ENCODE results near the gene POLR1E.
"Not testable (repeated sequence)": the region's sequence is repeated elsewhere in the genome, so short reads cannot be mapped to it uniquely, and the experiment has no call there.

Gene POLR1E

GRCh38 chr9:37453827-37454226 is 31.9 kb upstream of the POLR1E start:
- DNase-seq (ENCODE audit: low spot score in 2 of 2) (no peak), ATAC-seq (no peak)
- H3K4me1 Mint-ChIP-seq = peaks cover 30% of the 10 kb centered on the region
- no peak overlapping the region for H3K4me3 Mint-ChIP-seq
- peaks cover 23% of the 10 kb centered on the region for H3K36me3 Mint-ChIP-seq
- H3K9me3 Mint-ChIP-seq = no peaks in the 10 kb centered on the region
- peak overlapping the region; percentile 7 for H3K27ac Mint-ChIP-seq

- H3K36me3 Mint-ChIP-seq = peaks cover 22% of the 10 kb centered on the region
- DNase-seq (ENCODE audit: low spot score in 2 of 2) = no peak
- H3K4me1 Mint-ChIP-seq = peaks cover 30% of the 10 kb centered on the region
- H3K4me3 Mint-ChIP-seq = no peak overlapping the region
- no peaks in the 10 kb centered on the region for H3K9me3 Mint-ChIP-seq
- H3K27ac Mint-ChIP-seq = peak overlapping the region; percentile 7
- no peak for ATAC-seq
Observed at GRCh38 chr9:37454238-37454637, 31.5 kb upstream of the POLR1E start.

GRCh38 chr9:37455884-37456647 is 29.7 kb upstream of the POLR1E start:
- ATAC-seq (no peak), DNase-seq (ENCODE audit: low spot score in 2 of 2) (no peak)
- Mint-ChIP-seq H3K4me3 (no peak overlapping the region), H3K4me1 (peaks cover 30% of the 10 kb centered on the region), H3K9me3 (no peaks in the 10 kb centered on the region), H3K27ac (no peak overlapping the region), H3K36me3 (peaks cover 12% of the 10 kb centered on the region)

- Mint-ChIP-seq H3K27ac (no peak overlapping the region), H3K9me3 (no peaks in the 10 kb centered on the region), H3K4me1 (peaks cover 30% of the 10 kb centered on the region), H3K36me3 (peaks cover 9% of the 10 kb centered on the region), H3K4me3 (no peak overlapping the region)
- ATAC-seq = no peak
- DNase-seq (ENCODE audit: low spot score in 2 of 2) = no peak
Observed at GRCh38 chr9:37456817-37457216, 28.9 kb upstream of the POLR1E start.

- ATAC-seq (no peak), DNase-seq (ENCODE audit: low spot score in 2 of 2) (no peak)
- Mint-ChIP-seq H3K9me3 (no peaks in the 10 kb centered on the region), H3K27ac (peak overlapping the region; percentile 97), H3K36me3 (peaks cover 49% of the 10 kb centered on the region), H3K4me1 (peaks cover 27% of the 10 kb centered on the region), H3K4me3 (peak overlapping the region; percentile 94)
Observed at GRCh38 chr9:37464006-37464405, 21.7 kb upstream of the POLR1E start.

- peaks cover 27% of the 10 kb centered on the region for H3K4me1 Mint-ChIP-seq
- no peaks in the 10 kb centered on the region for H3K9me3 Mint-ChIP-seq
Observed at GRCh38 chr9:37464426-37465248, 21.1 kb upstream of the POLR1E start.

GRCh38 chr9:37465249-37466036 is 20.3 kb upstream of the POLR1E start, which contains the start of gene ZBTB5:
ZBTB5 (minus strand) TSS chr9:37465450; CDS start chr9:37442551, 22,899 bp downstream.
- Mint-ChIP-seq H3K4me1 (peaks cover 27% of the 10 kb centered on the region), H3K27ac (peak within 1 kb of the TSS; percentile 97), H3K4me3 (peak within 1 kb of the TSS; percentile 94), H3K36me3 (peaks cover 48% of the 10 kb centered on the region), H3K9me3 (no peaks in the 10 kb centered on the region)
- ATAC-seq = peak; percentile 88
- peak; percentile 88 to 97 for DNase-seq (ENCODE audit: low spot score in 2 of 2)

More at GRCh38 chr9:37464426-37465248, 21.1 kb upstream of the POLR1E start:
- Mint-ChIP-seq H3K27ac (peak overlapping the region; percentile 97), H3K4me3 (peak overlapping the region; percentile 94), H3K36me3 (peaks cover 49% of the 10 kb centered on the region)
- ATAC-seq (peak; percentile 63), DNase-seq (ENCODE audit: low spot score in 2 of 2) (peak; percentile 76 to 93)

GRCh38 chr9:37466037-37466709 is 19.6 kb upstream of the POLR1E start:
- DNase-seq (ENCODE audit: low spot score in 2 of 2) (peak; percentile 12 to 66), ATAC-seq (peak; percentile 1)
- Mint-ChIP-seq H3K4me3 (peak overlapping the region; percentile 94), H3K9me3 (no peaks in the 10 kb centered on the region), H3K27ac (peak overlapping the region; percentile 97), H3K36me3 (peaks cover 40% of the 10 kb centered on the region), H3K4me1 (peaks cover 27% of the 10 kb centered on the region)

GRCh38 chr9:37467530-37467929 is 18.2 kb upstream of the POLR1E start:
- Mint-ChIP-seq H3K36me3 (peaks cover 37% of the 10 kb centered on the region), H3K4me1 (peaks cover 30% of the 10 kb centered on the region)
- not testable (repeated sequence) for H3K27ac Mint-ChIP-seq; H3K9me3 Mint-ChIP-seq; H3K4me3 Mint-ChIP-seq; ATAC-seq; DNase-seq (ENCODE audit: low spot score in 2 of 2)

- no peak overlapping the region for H3K4me3 Mint-ChIP-seq
- no peaks in the 10 kb centered on the region for H3K9me3 Mint-ChIP-seq
- ATAC-seq (no peak), DNase-seq (ENCODE audit: low spot score in 2 of 2) (no peak)
- peaks cover 19% of the 10 kb centered on the region for H3K4me1 Mint-ChIP-seq
- no peak overlapping the region for H3K27ac Mint-ChIP-seq
- peaks cover 26% of the 10 kb centered on the region for H3K36me3 Mint-ChIP-seq
Observed at GRCh38 chr9:37468620-37469019, 17.1 kb upstream of the POLR1E start.

- DNase-seq (ENCODE audit: low spot score in 2 of 2) (no peak), ATAC-seq (no peak)
- peak overlapping the region; percentile 63 for H3K27ac Mint-ChIP-seq
Observed at GRCh38 chr9:37471942-37472684, 13.6 kb upstream of the POLR1E start.

GRCh38 chr9:37473982-37474381 is 11.8 kb upstream of the POLR1E start:
- not testable (repeated sequence) for H3K9me3 Mint-ChIP-seq; H3K4me3 Mint-ChIP-seq; H3K4me1 Mint-ChIP-seq; H3K36me3 Mint-ChIP-seq; DNase-seq (ENCODE audit: low spot score in 2 of 2); H3K27ac Mint-ChIP-seq; ATAC-seq

More at GRCh38 chr9:37471942-37472684, 13.6 kb upstream of the POLR1E start:
- Mint-ChIP-seq H3K9me3 (peaks cover 4% of the 10 kb centered on the region), H3K4me3 (peak overlapping the region; percentile 47), H3K4me1 (peaks cover 8% of the 10 kb centered on the region), H3K36me3 (no peaks in the 10 kb centered on the region)

GRCh38 chr9:37474438-37474837 is 11.3 kb upstream of the POLR1E start:
- ATAC-seq = no peak
- Mint-ChIP-seq H3K36me3 (no peaks in the 10 kb centered on the region), H3K9me3 (peaks cover 4% of the 10 kb centered on the region), H3K4me1 (peaks cover 8% of the 10 kb centered on the region), H3K27ac (no peak overlapping the region), H3K4me3 (no peak overlapping the region)
- no peak for DNase-seq (ENCODE audit: low spot score in 2 of 2)

GRCh38 chr9:37476930-37477329 is 8.8 kb upstream of the POLR1E start:
- no peak overlapping the region for H3K27ac Mint-ChIP-seq
- H3K4me1 Mint-ChIP-seq = peaks cover 5% of the 10 kb centered on the region
- no peaks in the 10 kb centered on the region for H3K36me3 Mint-ChIP-seq
- H3K9me3 Mint-ChIP-seq = peaks cover 4% of the 10 kb centered on the region
- DNase-seq (ENCODE audit: low spot score in 2 of 2) = no peak
- ATAC-seq = no peak
- no peak overlapping the region for H3K4me3 Mint-ChIP-seq
